ENCODE measurements around the gene PELI2.

Gene PELI2

DNA sequence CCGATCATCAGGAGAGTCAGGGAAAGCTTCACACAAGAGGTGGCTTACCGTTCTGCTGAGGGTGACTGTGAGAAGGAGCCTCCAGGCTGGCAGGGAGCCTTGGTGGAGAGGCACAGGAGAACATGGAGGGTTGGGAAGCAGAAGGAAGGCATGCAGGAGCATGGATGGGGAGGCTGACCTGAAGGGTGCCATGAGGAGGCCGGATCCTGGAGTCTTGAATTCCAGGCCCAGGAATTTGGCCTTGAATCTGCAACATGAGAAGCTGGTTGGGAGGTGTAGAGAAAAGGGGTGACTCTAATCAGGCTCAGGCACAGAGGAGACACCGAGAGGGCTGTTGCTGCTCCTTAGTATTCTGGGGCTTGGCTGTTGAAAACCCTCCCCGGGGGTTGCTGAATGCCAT, 130.2 kb downstream of the PELI2 start:
- H3K27ac Mint-ChIP-seq: peak overlapping the region in 1 of 2 donors; percentile 93
- no peaks in the 10 kb centered on the region for H3K27me3 Mint-ChIP-seq
- peaks cover 4 to 5% of the 10 kb centered on the region in 2 donors for H3K9me3 Mint-ChIP-seq
- ATAC-seq (no peak), DNase-seq (no peak)
- no peak overlapping the region for H3K4me3 Mint-ChIP-seq
- no peaks in the 10 kb centered on the region for H3K4me1 Mint-ChIP-seq

DNA sequence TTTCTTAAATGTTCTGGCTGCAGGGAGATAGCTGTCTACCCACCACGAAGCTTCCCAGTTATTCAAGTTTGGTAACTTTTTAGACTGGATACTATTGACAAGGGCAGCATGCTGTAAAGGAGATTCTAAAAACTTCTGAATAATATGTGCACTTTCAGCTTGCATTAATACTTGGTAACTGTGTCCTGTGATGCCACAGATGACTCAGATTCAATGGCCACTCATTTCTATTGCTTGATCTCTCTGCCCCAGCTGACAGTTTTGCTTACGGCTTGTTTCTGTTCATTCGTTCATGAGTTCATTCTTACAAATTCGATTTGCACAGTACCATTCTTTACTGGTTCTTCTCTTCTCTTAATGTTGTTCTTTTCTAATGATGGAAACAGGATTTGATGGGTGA, 142.8 kb downstream of the PELI2 start:
- no peak overlapping the region for H3K27ac Mint-ChIP-seq
- H3K9me3 Mint-ChIP-seq: peaks cover 13 to 15% of the 10 kb centered on the region in 2 donors
- H3K4me1 Mint-ChIP-seq: no peaks in the 10 kb centered on the region
- no peak overlapping the region for H3K4me3 Mint-ChIP-seq
- DNase-seq (no peak), ATAC-seq (no peak)
- H3K27me3 Mint-ChIP-seq: no peaks in the 10 kb centered on the region

DNA sequence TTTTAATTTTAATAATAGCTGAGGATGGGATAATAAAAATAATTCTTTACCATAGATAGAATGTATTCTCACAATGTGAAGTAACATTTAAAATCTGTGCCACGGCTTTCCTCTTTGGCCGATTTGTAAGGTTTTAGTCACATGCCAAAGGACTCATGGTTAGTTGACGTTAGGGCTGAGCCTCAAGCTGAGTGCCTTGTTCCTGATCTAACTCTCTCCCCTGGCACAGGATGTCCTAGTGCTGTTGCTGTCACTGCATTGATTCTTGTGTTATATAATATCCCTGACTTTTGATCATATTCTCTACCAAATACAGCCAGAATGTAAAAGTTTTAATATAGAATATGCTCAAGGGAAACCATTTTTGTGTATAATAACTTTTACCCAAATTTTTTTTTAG, 144.3 kb downstream of the PELI2 start:
- Mint-ChIP-seq H3K4me3 (no peak overlapping the region), H3K9me3 (peaks cover 12 to 14% of the 10 kb centered on the region in 2 donors), H3K4me1 (no peaks in the 10 kb centered on the region), H3K27me3 (no peaks in the 10 kb centered on the region), H3K27ac (no peak overlapping the region)
- ATAC-seq (no peak), DNase-seq (no peak)

DNA sequence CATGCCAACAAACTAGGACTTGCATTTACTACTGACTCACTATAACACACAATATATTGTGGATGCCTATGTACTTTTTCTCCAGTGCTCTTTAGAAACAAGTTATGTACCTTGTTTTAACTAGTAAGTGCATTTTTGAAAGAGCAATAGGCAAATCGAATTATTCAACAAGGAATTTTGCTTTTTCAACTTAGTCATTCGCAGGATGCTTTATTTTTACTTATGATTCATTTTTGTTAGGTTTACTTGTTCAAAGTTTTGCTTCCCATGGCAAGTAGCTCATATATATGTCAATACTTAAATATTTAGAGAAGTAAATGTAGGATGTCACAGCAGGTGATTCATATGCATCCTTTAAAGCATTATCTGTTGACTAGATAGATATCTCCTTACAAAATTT, 149.8 kb downstream of the PELI2 start:
- ATAC-seq: no peak
- Mint-ChIP-seq H3K27ac (no peak overlapping the region), H3K9me3 (no peaks in the 10 kb centered on the region), H3K4me3 (no peak overlapping the region), H3K27me3 (no peaks in the 10 kb centered on the region), H3K4me1 (no peaks in the 10 kb centered on the region)
- no peak for DNase-seq

DNA sequence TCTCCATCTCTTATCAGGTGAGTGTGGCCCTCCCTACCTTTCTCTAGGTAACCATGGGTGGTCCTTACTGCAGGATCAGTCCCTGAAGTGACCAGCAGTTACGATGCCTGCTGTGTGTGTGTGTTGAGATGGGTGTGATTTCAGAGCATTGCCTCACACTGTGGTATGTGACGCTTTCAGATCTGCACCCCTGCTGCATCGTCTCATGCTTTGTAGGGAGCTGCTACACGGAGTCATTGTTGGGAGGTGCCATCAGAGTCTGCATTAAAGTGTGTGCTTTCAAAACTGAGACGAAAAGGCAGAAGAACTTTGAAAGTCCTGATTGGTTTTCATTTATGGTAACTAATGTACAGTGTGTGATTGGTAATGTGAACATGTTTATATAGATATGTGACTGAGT, 150.5 kb downstream of the PELI2 start:
- H3K27ac Mint-ChIP-seq: no peak overlapping the region
- DNase-seq (no peak), ATAC-seq (no peak)
- no peaks in the 10 kb centered on the region for H3K9me3 Mint-ChIP-seq
- no peaks in the 10 kb centered on the region for H3K27me3 Mint-ChIP-seq
- no peak overlapping the region for H3K4me3 Mint-ChIP-seq
- no peaks in the 10 kb centered on the region for H3K4me1 Mint-ChIP-seq

DNA sequence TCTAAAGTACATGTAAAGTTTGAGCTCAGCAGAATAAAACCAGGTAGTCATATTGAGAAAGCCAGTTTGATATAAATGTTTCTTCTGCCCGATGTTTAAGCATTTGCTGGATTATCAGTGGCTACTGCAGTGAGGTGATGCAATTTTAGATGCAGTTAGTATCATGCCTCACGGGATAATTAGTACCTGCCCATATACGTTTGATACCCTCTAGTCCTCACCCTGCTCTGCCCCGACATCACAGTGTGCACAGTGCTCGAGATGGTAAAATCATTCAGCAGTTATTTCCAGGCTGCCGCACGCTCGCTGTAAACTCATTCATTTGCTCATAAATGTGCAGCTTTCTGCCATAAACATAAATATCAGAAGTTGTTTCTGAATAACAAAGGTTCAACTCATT, 152.7 kb downstream of the PELI2 start:
- no peaks in the 10 kb centered on the region for H3K27me3 Mint-ChIP-seq
- H3K4me1 Mint-ChIP-seq: no peaks in the 10 kb centered on the region
- no peak overlapping the region for H3K4me3 Mint-ChIP-seq
- no peaks in the 10 kb centered on the region for H3K9me3 Mint-ChIP-seq
- DNase-seq: no peak
- no peak overlapping the region for H3K27ac Mint-ChIP-seq
- ATAC-seq: no peak

DNA sequence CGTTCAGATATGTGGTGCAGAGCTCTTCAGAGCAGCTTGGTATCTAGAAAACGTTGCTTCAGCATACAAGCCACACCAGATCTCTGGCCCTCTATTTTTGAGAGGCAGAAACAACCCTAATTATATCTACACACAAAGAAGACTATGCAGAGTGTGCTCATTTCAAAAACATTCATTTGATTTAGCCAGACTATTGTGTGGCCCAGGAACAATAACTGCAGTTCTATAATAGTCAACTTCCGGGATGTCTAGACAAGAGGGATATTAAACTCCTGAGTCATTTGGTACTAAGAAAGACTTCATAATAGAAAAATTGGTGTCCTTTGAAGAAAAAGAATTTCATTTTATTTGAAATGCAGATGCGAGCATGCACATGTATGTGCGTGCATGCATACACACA, 153.8 kb downstream of the PELI2 start:
- peak overlapping the region in 1 of 2 donors; percentile 19 for H3K27ac Mint-ChIP-seq
- H3K9me3 Mint-ChIP-seq: no peaks in the 10 kb centered on the region
- H3K4me1 Mint-ChIP-seq: no peaks in the 10 kb centered on the region
- no peak for DNase-seq
- no peak for ATAC-seq
- no peaks in the 10 kb centered on the region for H3K27me3 Mint-ChIP-seq
- no peak overlapping the region for H3K4me3 Mint-ChIP-seq

DNA sequence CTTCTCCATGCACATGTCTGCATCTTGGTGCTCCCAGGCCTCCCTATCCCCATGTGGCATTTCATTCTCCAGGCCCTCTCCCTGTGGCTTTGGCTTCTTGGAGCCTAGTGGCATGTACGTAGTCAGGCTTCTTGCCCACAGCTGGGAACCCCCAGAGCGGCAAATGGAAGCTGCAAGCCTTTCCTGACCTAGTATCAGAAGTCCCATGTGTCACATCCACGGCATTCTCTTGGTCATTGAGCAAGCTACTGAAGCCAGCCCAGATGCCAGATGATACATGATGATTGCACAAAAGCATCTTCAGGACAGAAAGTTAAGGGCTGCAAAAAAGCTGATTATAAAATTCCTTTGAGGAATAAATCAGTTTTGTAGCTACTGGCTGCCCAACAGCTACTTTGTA, 154.9 kb downstream of the PELI2 start:
- H3K27ac Mint-ChIP-seq: peak overlapping the region in 1 of 2 donors; percentile 63
- ATAC-seq: no peak

DNA sequence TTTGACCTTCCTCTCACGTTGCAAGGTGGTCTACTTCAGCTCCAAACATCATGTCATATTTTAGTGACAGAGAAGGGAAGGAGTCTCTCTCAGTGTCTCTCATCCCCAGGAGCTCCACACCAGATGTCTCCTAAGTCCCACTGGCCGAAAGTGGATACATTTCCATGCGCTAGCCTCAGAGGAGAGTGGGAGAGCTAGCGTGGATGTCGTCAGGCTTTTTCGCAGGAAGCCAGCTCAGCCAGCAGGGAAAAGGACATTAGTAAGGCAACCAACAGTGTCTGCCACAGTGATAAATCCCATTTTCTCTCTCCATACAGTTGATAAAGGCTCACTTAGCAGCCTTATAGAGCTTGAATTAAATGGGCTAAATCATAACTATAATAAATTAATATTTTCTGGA, 155.7 kb downstream of the PELI2 start:
- Mint-ChIP-seq H3K4me3 (no peak overlapping the region), H3K9me3 (no peaks in the 10 kb centered on the region), H3K27me3 (no peaks in the 10 kb centered on the region), H3K27ac (no peak overlapping the region), H3K4me1 (no peaks in the 10 kb centered on the region)
- no peak for DNase-seq
- no peak for ATAC-seq

More for the DNA sequence above, 154.9 kb downstream of the PELI2 start:
- DNase-seq: no peak
- H3K4me1 Mint-ChIP-seq: no peaks in the 10 kb centered on the region
- no peaks in the 10 kb centered on the region for H3K27me3 Mint-ChIP-seq
- H3K9me3 Mint-ChIP-seq: no peaks in the 10 kb centered on the region
- no peak overlapping the region for H3K4me3 Mint-ChIP-seq

DNA sequence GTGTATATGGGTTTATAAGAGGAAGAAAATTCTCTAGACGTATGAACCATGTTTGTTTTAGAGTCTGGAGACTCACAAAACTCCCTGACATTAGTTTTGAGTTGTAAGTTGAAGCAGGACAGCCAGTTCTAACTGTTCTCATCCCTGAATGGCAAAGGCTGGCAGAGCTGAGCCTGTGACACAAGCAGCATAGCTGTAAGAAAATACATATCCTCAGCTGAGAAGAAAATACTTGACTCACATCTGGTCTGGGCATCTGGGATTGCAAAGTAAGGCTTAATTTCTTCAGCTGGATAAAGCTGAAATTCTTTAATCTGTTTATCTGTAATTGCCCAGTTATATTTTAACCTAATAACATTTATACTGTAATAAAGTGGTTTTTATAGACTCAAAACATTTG, 156.3 kb downstream of the PELI2 start:
- DNase-seq: no peak
- H3K4me3 Mint-ChIP-seq: no peak overlapping the region
- no peaks in the 10 kb centered on the region for H3K27me3 Mint-ChIP-seq
- no peaks in the 10 kb centered on the region for H3K4me1 Mint-ChIP-seq
- no peak for ATAC-seq
- H3K27ac Mint-ChIP-seq: no peak overlapping the region
- no peaks in the 10 kb centered on the region for H3K9me3 Mint-ChIP-seq

DNA sequence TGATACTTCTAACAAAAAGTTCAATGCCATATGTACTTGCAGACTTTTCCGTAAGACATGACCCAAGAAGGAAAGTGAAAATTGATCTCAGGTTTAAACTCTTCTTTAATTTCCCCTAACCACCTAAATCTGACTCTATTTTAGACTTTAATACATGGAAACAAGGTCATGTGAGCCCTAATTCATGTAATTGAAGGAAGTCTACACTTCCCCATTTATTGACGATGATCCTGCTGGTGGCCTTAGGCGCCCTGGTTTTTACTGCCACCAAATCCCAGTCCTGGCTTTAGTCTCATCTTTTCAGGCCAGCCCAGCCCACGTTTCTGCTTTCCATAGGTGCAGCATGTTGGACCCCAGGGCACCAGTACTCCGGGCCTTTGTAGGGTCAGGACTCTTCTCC, 157.9 kb downstream of the PELI2 start:
- H3K9me3 Mint-ChIP-seq: no peaks in the 10 kb centered on the region
- no peaks in the 10 kb centered on the region for H3K27me3 Mint-ChIP-seq
- H3K27ac Mint-ChIP-seq: no peak overlapping the region
- H3K4me1 Mint-ChIP-seq: no peaks in the 10 kb centered on the region
- H3K4me3 Mint-ChIP-seq: no peak overlapping the region
- ATAC-seq (no peak), DNase-seq (no peak)

DNA sequence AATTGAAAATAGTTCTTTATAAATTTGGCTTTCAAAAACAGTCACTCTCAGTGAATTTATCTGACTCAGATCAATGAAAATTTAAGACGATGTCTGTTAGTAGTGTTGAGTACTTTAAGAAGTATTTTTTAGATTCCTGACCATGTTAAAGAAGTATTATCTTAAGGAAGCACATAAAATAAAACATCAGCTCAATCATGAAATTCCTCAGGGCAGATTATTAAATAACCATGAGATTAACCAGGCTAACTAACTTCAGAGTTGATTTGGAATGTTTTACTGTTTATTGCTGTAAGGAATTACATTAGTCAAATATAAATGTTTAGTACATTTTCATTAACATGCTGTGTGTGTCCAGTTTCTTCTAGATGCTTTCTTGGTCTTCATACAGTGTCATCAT, 160.2 kb downstream of the PELI2 start:
- Mint-ChIP-seq H3K4me1 (no peaks in the 10 kb centered on the region), H3K27me3 (no peaks in the 10 kb centered on the region), H3K27ac (no peak overlapping the region), H3K9me3 (no peaks in the 10 kb centered on the region), H3K4me3 (no peak overlapping the region)
- DNase-seq: no peak
- no peak for ATAC-seq

DNA sequence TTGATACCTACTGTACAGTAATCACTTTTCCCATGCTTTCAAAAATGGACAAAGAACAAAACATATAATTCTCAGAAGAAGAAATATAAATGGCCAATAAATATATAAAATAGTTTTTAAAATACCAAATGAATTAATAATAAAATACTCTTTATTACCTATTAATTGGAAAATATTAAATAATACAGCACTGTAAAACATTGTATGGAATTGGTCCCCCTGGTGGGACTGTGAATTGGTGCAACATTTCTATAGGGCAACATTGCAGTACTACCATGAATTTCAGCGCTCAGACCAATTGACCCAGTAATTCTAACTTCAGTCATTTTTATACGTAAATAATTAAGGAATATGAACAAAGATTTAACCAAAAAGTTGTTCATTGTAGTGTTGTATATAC, 162.6 kb downstream of the PELI2 start:
- H3K27me3 Mint-ChIP-seq: no peaks in the 10 kb centered on the region
- DNase-seq (no peak), ATAC-seq (no peak)
- H3K27ac Mint-ChIP-seq: no peak overlapping the region
- H3K4me1 Mint-ChIP-seq: no peaks in the 10 kb centered on the region
- H3K4me3 Mint-ChIP-seq: no peak overlapping the region
- no peaks in the 10 kb centered on the region for H3K9me3 Mint-ChIP-seq

DNA sequence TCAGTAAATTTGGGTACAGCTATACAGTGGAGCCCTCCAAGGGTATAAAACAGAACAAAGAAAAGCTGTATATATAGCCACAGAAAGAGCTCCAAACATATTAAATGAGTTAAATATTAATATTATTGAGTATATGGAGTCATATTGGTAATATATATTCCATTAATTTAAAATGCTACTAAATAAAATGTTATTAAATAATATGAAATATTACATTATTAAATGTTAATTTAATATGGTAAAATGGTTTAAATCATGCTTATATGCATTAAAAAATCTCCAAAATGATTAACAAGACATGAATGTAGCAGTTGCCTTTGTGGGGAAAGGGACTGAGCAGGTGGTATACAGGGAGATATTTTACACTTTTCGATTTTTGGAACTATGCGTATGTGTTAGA, 164.0 kb downstream of the PELI2 start:
- H3K9me3 Mint-ChIP-seq: no peaks in the 10 kb centered on the region
- DNase-seq: no peak

DNA sequence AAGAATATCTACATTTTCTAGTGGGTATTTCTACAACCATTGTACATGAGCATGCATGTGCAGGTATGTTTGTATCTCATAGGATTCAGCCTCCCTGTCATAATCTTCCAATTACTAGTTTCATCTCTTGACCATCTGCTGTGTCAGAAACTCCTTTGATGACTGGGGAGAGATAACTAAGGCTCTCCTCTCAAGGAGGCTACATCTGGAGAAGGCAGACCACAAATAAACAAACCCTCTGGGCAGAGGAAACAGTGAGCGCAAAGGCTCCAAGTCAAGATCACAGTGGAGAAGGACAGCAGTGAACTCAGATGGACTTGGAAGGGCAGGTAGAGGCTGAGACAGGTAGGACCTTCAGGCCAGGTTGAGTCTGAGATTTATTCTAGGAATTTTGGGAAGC, 166.4 kb downstream of the PELI2 start:
- DNase-seq (no peak), ATAC-seq (no peak)
- H3K4me3 Mint-ChIP-seq: no peak overlapping the region
- H3K27me3 Mint-ChIP-seq: no peaks in the 10 kb centered on the region
- H3K9me3 Mint-ChIP-seq: no peaks in the 10 kb centered on the region
- no peak overlapping the region for H3K27ac Mint-ChIP-seq
- no peaks in the 10 kb centered on the region for H3K4me1 Mint-ChIP-seq

More for the DNA sequence above, 164.0 kb downstream of the PELI2 start:
- no peak for ATAC-seq
- H3K4me3 Mint-ChIP-seq: no peak overlapping the region
- no peaks in the 10 kb centered on the region for H3K27me3 Mint-ChIP-seq
- no peaks in the 10 kb centered on the region for H3K4me1 Mint-ChIP-seq
- H3K27ac Mint-ChIP-seq: no peak overlapping the region

DNA sequence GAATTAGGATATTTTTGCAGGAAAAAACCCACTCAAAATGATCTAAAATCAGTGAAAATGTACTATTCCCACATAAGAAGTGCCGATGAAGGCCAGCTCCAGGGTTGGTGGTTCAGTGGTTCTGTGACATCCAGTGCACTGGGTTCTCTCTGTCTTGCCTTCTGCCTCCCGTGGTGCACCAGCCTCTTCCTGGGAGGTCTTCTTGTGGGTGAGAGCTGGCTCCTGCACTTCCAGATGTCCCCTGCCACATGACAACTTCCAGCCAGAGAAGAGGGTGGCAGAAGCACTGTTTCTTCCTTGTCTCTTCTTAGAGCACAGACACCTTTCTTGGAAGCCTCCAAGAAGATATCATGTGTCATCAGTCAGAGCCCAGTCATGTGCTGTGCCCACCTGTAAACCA, 170.9 kb downstream of the PELI2 start:
- peaks cover 5% of the 10 kb centered on the region for H3K4me1 Mint-ChIP-seq
- H3K4me3 Mint-ChIP-seq: no peak overlapping the region
- H3K27ac Mint-ChIP-seq: no peak overlapping the region
- no peaks in the 10 kb centered on the region for H3K27me3 Mint-ChIP-seq
- no peaks in the 10 kb centered on the region for H3K9me3 Mint-ChIP-seq
- ATAC-seq: no peak
- DNase-seq: no peak

DNA sequence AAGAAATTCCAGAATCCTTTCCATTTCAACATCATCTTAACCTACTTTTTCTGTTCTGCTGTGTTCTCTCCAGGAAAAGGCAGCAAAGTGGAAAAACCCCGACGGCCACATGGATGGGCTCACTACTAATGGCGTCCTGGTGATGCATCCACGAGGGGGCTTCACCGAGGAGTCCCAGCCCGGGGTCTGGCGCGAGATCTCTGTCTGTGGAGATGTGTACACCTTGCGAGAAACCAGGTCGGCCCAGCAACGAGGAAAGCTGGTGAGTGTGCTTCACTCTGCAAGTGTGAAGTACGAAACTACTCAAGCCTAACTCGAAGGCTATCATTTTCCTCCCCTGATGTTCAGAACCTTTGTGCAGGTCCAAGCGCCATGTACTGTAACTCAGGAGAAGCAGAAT, 172.0 kb downstream of the PELI2 start:
- H3K27me3 Mint-ChIP-seq: no peaks in the 10 kb centered on the region
- ATAC-seq: no peak
- H3K27ac Mint-ChIP-seq: no peak overlapping the region
- H3K9me3 Mint-ChIP-seq: no peaks in the 10 kb centered on the region
- DNase-seq: no peak
- H3K4me1 Mint-ChIP-seq: peaks cover 5% of the 10 kb centered on the region
- no peak overlapping the region for H3K4me3 Mint-ChIP-seq

DNA sequence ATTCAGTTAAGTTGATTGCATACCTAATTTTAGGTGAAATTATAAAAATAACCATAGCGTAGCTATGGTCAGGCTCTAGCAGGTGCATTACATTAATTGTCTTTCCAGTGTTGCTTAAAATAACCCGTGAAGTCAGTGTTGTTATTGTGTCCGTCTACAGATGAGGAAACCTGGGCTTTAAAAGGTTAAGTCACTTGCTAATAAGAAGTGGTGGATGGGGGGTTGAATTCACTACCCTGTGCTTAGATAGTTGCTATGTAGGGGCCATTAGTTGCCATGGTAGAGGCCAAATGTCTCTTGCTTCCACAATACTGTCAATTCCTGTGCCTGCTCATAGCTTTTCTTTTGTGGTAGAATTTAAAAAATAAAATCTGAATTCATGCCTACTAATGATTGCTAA, 174.8 kb downstream of the PELI2 start:
- ATAC-seq (no peak), DNase-seq (no peak)
- H3K27ac Mint-ChIP-seq: no peak overlapping the region
- no peaks in the 10 kb centered on the region for H3K27me3 Mint-ChIP-seq
- no peak overlapping the region for H3K4me3 Mint-ChIP-seq
- peaks cover 5% of the 10 kb centered on the region for H3K4me1 Mint-ChIP-seq
- no peaks in the 10 kb centered on the region for H3K9me3 Mint-ChIP-seq
